ENCODE data around the gene PLA2G2F. TPM values are rescaled to one million over a fixed set of nuclear protein-coding genes. Genes with fewer than 3 reads are reported as not detected.

PLA2G2F gene
- total and polyA plus RNA-seq, 8 donors, result 0.18 to 6.4 TPM; not detected in 6

GRCh38 chr1:20169932-20170331 lies 30.8 kb downstream of the PLA2G2F start:
- DNase-seq, result no peak
- H3K27ac ChIP-seq, result no peak overlapping the region
- peaks cover 0 to 5% (median 2%) of the 10 kb centered on the region in 4 donors for H3K9me3 ChIP-seq
- H3K27me3 ChIP-seq, result peaks cover 0 to 18% (median 0%) of the 10 kb centered on the region in 3 donors
- TF ChIP-seq POLR2A (IDR thresholded peaks at IDR 0.05) (no peak), POLR2AphosphoS5 (IDR thresholded peaks at IDR 0.05) (no peak), CTCF (IDR thresholded peaks at IDR 0.05) (no peak), EP300 (IDR thresholded peaks at IDR 0.05) (no peak)
- H3K36me3 ChIP-seq, result no peaks in the 10 kb centered on the region
- H3K4me3 ChIP-seq, result no peak overlapping the region
- 81 to 96% (median 89%) methylated on average over 5 of the region's 5 CpGs for WGBS, 5 donors
- intact Hi-C loops (cut with DNase I; ENCODE audit: low total_unique reads), result no loop called here
- H3K4me1 ChIP-seq, result peaks cover 0 to 21% (median 6%) of the 10 kb centered on the region in 4 donors

GRCh38 chr1:20172033-20172590 lies 33.0 kb downstream of the PLA2G2F start:
- DNase-seq, result peak in 1 of 2 donors; percentile 55
- WGBS, 5 donors, result 57 to 83% (median 76%) methylated on average over 12 of the region's 12 CpGs
- peak overlapping the region in 3 of 5 donors; percentile 28 to 53 (median 53) for H3K27ac ChIP-seq
- TF ChIP-seq CTCF (IDR thresholded peaks at IDR 0.05) (no peak), POLR2AphosphoS5 (IDR thresholded peaks at IDR 0.05) (peak in 1 of 3 donors; percentile 18)
- intact Hi-C loops (cut with DNase I; ENCODE audit: low total_unique reads), result no loop called here
- no peak overlapping the region for H3K4me3 ChIP-seq
- peaks cover 0 to 21% (median 2%) of the 10 kb centered on the region in 4 donors for H3K4me1 ChIP-seq
- no peaks in the 10 kb centered on the region for H3K36me3 ChIP-seq
- no peaks in the 10 kb centered on the region for H3K27me3 ChIP-seq
- no peaks in the 10 kb centered on the region for H3K9me3 ChIP-seq

GRCh38 chr1:20174937-20175666 lies 36.0 kb downstream of the PLA2G2F start:
- Histone ChIP-seq H3K27ac (no peak overlapping the region), H3K4me3 (no peak overlapping the region), H3K27me3 (no peaks in the 10 kb centered on the region), H3K9me3 (no peaks in the 10 kb centered on the region), H3K4me1 (peaks cover 0 to 34% (median 2%) of the 10 kb centered on the region in 4 donors), H3K36me3 (no peaks in the 10 kb centered on the region)
- TF ChIP-seq POLR2A (IDR thresholded peaks at IDR 0.05), result no peak
- TF ChIP-seq POLR2AphosphoS5 (IDR thresholded peaks at IDR 0.05), result no peak
- TF ChIP-seq EP300 (IDR thresholded peaks at IDR 0.05), result no peak
- no peak for TF ChIP-seq CTCF (IDR thresholded peaks at IDR 0.05)
- intact Hi-C loops (cut with DNase I; ENCODE audit: low total_unique reads), result no loop called here
- DNase-seq, result no peak
- 53 to 73% (median 68%) methylated on average over 9 of the region's 9 CpGs for WGBS, 5 donors

GRCh38 chr1:20178634-20179370 lies 39.7 kb downstream of the PLA2G2F start:
- H3K27me3 ChIP-seq, result peaks cover 0 to 8% (median 0%) of the 10 kb centered on the region in 3 donors
- TF ChIP-seq EP300 (IDR thresholded peaks at IDR 0.05), result no peak
- peak in 1 of 3 donors; percentile 34 for TF ChIP-seq POLR2AphosphoS5 (IDR thresholded peaks at IDR 0.05)
- TF ChIP-seq CTCF (IDR thresholded peaks at IDR 0.05), result no peak
- no peak for TF ChIP-seq POLR2A (IDR thresholded peaks at IDR 0.05)
- no peak for DNase-seq
- no peaks in the 10 kb centered on the region for H3K9me3 ChIP-seq
- intact Hi-C loops (cut with DNase I; ENCODE audit: low total_unique reads), result no loop called here
- H3K36me3 ChIP-seq, result no peaks in the 10 kb centered on the region
- H3K4me1 ChIP-seq, result peaks cover 0 to 13% (median 0%) of the 10 kb centered on the region in 4 donors
- WGBS, 5 donors, result 79 to 87% (median 81%) methylated on average over 12 to 13 of the region's 13 CpGs
- no peak overlapping the region for H3K4me3 ChIP-seq
- H3K27ac ChIP-seq, result peak overlapping the region in 2 of 5 donors; percentile 31 to 78

Measured in stomach (tissue), 9 donors.